Neutrophil (primary cell): ENCODE results near the gene SLC10A6.

Source experiments
- H3K27ac ChIP-seq: fragments of 200-600 bp; sonication (generic); 2 replicates; pipeline ENCODE4 v1.5.1; 2016; ENCODE audit warnings: mild to moderate bottlenecking, moderate library complexity
- H3K27me3 ChIP-seq: fragments of 200-600 bp; sonication (generic); 2 replicates; pipeline ENCODE4 v1.6.0; 2016; ENCODE audit warnings: mild to moderate bottlenecking
- H3K36me3 ChIP-seq: fragments of 200-600 bp; sonication (generic); 2 replicates; pipeline ENCODE4 v1.5.1; 2017
- H3K4me1 ChIP-seq, 2 experiments: fragments of 200-600 bp in 1 of 2; sonication (generic) in 1 of 2; 1 replicate in 1 of 2; 2 replicates in 1 of 2; pipeline versions ENCODE4 v1.5.1 to v1.6.1; 2013 to 2016; ENCODE audit warnings: low read depth in 1 of 2, low read length in 1 of 2, mild to moderate bottlenecking in 1 of 2, moderate library complexity in 1 of 2; ENCODE audit not compliant: control insufficient read depth in 1 of 2, insufficient read depth in 1 of 2
- H3K4me3 ChIP-seq, 2 experiments: fragments of 200-600 bp in 1 of 2; sonication (generic) in 1 of 2; 1 replicate in 1 of 2; 2 replicates in 1 of 2; pipeline ENCODE4 v1.5.1; 2013 to 2016; ENCODE audit warnings: low read depth in 1 of 2, low read length in 1 of 2, mild to moderate bottlenecking in 1 of 2, moderate library complexity in 1 of 2
- H3K9me3 ChIP-seq: fragments of 200-600 bp; sonication (generic); 2 replicates; pipeline ENCODE4 v1.5.1; 2016
- CTCF ChIP-seq: fragments of 200-600 bp; sonication (generic); IDR thresholded peaks from 2 replicates; pipeline ENCODE4 v1.5.1; 2016; ENCODE audit warnings: antibody characterized with exemption

The SLC10A6 gene

GRCh38 chr4:86848732-86849619, at the start of gene SLC10A6:
Gene SLC10A6 (minus strand): TSS chr4:86849384. CDS start chr4:86849115, 269 bp downstream.
- H3K4me1 ChIP-seq: no peaks in the 10 kb centered on the region
- H3K4me3 ChIP-seq: no peak within 1 kb of the TSS
- H3K9me3 ChIP-seq: no peaks in the 10 kb centered on the region
- TF ChIP-seq CTCF: no peak
- H3K27ac ChIP-seq: no peak within 1 kb of the TSS
- H3K36me3 ChIP-seq: no peaks in the 10 kb centered on the region
- H3K27me3 ChIP-seq: no peaks in the 10 kb centered on the region

- no peak overlapping the region for H3K4me3 ChIP-seq
- no peaks in the 10 kb centered on the region for H3K4me1 ChIP-seq
- no peak for TF ChIP-seq CTCF
- no peaks in the 10 kb centered on the region for H3K9me3 ChIP-seq
- H3K27ac ChIP-seq: no peak overlapping the region
- peaks cover 5% of the 10 kb centered on the region for H3K27me3 ChIP-seq
- H3K36me3 ChIP-seq: no peaks in the 10 kb centered on the region
Observed at GRCh38 chr4:86898562-86898961, 49.4 kb upstream of the SLC10A6 start.

GRCh38 chr4:86896596-86896995, 47.4 kb upstream of the SLC10A6 start:
- Histone ChIP-seq H3K4me3 (no peak overlapping the region), H3K36me3 (no peaks in the 10 kb centered on the region), H3K9me3 (no peaks in the 10 kb centered on the region), H3K27ac (no peak overlapping the region), H3K27me3 (peaks cover 20% of the 10 kb centered on the region), H3K4me1 (peaks cover 10 to 12% of the 10 kb centered on the region in 2 experiments)
- no peak for TF ChIP-seq CTCF

GRCh38 chr4:86895692-86896488, 46.7 kb upstream of the SLC10A6 start:
- Histone ChIP-seq H3K4me3 (no peak overlapping the region), H3K4me1 (peaks cover 14% of the 10 kb centered on the region in 2 experiments), H3K36me3 (no peaks in the 10 kb centered on the region), H3K27ac (no peak overlapping the region), H3K9me3 (no peaks in the 10 kb centered on the region), H3K27me3 (peaks cover 28% of the 10 kb centered on the region)
- TF ChIP-seq CTCF: peak; percentile 33

GRCh38 chr4:86894455-86894854, 45.3 kb upstream of the SLC10A6 start:
- peaks cover 14% of the 10 kb centered on the region in 2 experiments for H3K4me1 ChIP-seq
- H3K9me3 ChIP-seq: no peaks in the 10 kb centered on the region
- TF ChIP-seq CTCF: no peak
- H3K4me3 ChIP-seq: no peak overlapping the region
- H3K27ac ChIP-seq: no peak overlapping the region
- H3K36me3 ChIP-seq: no peaks in the 10 kb centered on the region
- H3K27me3 ChIP-seq: peaks cover 33% of the 10 kb centered on the region
